HEK293T (cell line): ENCODE data around the gene SUGCT.
"Not testable (repeated sequence)": the region's sequence is repeated elsewhere in the genome, so short reads cannot be mapped to it uniquely, and the experiment has no call there.

Source experiments
- CTCF ChIA-PET: fragments of 350-600 bp; formaldehyde crosslinking; extraction: SDS; loops from one replicate; lab custom pipeline; 2021; ENCODE audit warnings: antibody characterized with exemption, inconsistent platforms; lab: Yijun Ruan, JAX
- POLR2A ChIA-PET: fragments of 350-600 bp; formaldehyde crosslinking; extraction: SDS; loops from one replicate; lab custom pipeline; 2020; ENCODE audit warnings: antibody characterized with exemption, inconsistent platforms; lab: Yijun Ruan, JAX
- DNase-seq: peaks from one replicate; pipeline ENCODE4 v3.0.0; 2012; ENCODE audit warnings: mixed read lengths; ENCODE audit errors: extremely low spot score
- ARNT ChIP-seq: fragments of 450-650 bp; IDR thresholded peaks from 2 replicates; pipeline ENCODE4 v1.6.1; 2017; ENCODE audit warnings: mild to moderate bottlenecking
- BHLHE40 ChIP-seq: fragments of 450-650 bp; IDR thresholded peaks from 2 replicates; pipeline ENCODE4 v1.6.1; 2016; ENCODE audit warnings: mild to moderate bottlenecking, moderate library complexity, borderline replicate concordance
- CTBP1 ChIP-seq: fragments of 450-650 bp; IDR thresholded peaks from 2 replicates; pipeline ENCODE4 v1.6.1; 2016; ENCODE audit warnings: borderline replicate concordance
- ELF4 ChIP-seq: fragments of 450-650 bp; IDR thresholded peaks from 2 replicates; pipeline ENCODE4 v1.6.1; 2017; ENCODE audit warnings: antibody characterized with exemption
- FOXA1 ChIP-seq: fragments of 450-650 bp; IDR thresholded peaks from 2 replicates; pipeline ENCODE4 v1.6.1; 2016; ENCODE audit warnings: mild to moderate bottlenecking
- FOXK2 ChIP-seq: fragments of 450-650 bp; IDR thresholded peaks from 2 replicates; pipeline ENCODE4 v1.6.1; 2016; ENCODE audit warnings: mild to moderate bottlenecking
- FOXM1 ChIP-seq: fragments of 450-650 bp; IDR thresholded peaks from 2 replicates; pipeline ENCODE4 v1.6.1; 2017; ENCODE audit warnings: mild to moderate bottlenecking, borderline replicate concordance
- HDGF ChIP-seq: fragments of 450-650 bp; IDR thresholded peaks from 2 replicates; pipeline ENCODE4 v1.6.1; 2017; ENCODE audit warnings: antibody characterized with exemption, borderline replicate concordance
- L3MBTL2 ChIP-seq: fragments of 450-650 bp; conservative IDR thresholded peaks from 2 replicates; pipeline ENCODE4 v1.6.1; 2016; ENCODE audit warnings: mild to moderate bottlenecking
- LEF1 ChIP-seq: fragments of 450-650 bp; IDR thresholded peaks from 2 replicates; pipeline ENCODE4 v1.6.1; 2017; ENCODE audit warnings: mild to moderate bottlenecking, borderline replicate concordance
- NFRKB ChIP-seq: fragments of 450-650 bp; IDR thresholded peaks from 2 replicates; pipeline ENCODE4 v1.6.1; 2016; ENCODE audit warnings: mild to moderate bottlenecking, moderate library complexity
- SP1 ChIP-seq: fragments of 450-650 bp; IDR thresholded peaks from 2 replicates; pipeline ENCODE4 v1.6.1; 2017
- SUZ12 ChIP-seq: fragments of 450-650 bp; IDR thresholded peaks from 2 replicates; pipeline ENCODE4 v1.6.1; 2016; ENCODE audit warnings: mild to moderate bottlenecking
- TARDBP ChIP-seq: fragments of 450-650 bp; IDR thresholded peaks from 2 replicates; pipeline ENCODE4 v1.6.1; 2016
- ZNF384 ChIP-seq: fragments of 450-650 bp; IDR thresholded peaks from 2 replicates; pipeline ENCODE4 v1.6.1; 2016
- TF ChIP-seq, protein P1 (sequence below): fragments of 450-650 bp; IDR thresholded peaks from 2 replicates; pipeline ENCODE4 v1.6.1; 2016

SUGCT gene

DNA sequence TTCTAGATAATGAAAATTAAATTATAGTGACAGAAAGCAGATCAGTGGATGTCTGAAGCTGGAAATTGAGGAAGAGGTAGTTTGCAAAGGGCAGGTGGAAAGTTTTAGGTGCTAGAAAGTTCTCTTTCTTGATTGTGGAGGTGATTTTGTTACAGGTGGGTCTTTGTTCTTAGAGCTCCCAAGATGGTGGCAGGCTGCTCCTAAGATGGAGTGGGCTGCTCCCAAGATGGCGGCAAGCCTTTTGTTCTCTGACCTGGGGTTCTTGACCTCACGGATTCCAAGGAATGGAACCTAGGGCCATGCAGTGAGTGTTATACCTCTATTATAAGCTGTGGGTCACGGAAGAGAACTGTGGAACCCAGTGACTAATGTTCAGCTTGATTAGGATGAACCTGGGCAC is 32.5 kb downstream of the SUGCT start:
- POLR2A ChIA-PET, result no interaction called here
- TF ChIP-seq ARNT (no peak), NFRKB (no peak), ELF4 (no peak), ZNF384 (no peak), LEF1 (no peak), FOXA1 (no peak), CTBP1 (no peak), FOXK2 (no peak), FOXM1 (no peak), SUZ12 (no peak), BHLHE40 (no peak), HDGF (no peak), TARDBP (no peak)
- CTCF ChIA-PET, result no interaction called here
- DNase-seq, result no peak

DNA sequence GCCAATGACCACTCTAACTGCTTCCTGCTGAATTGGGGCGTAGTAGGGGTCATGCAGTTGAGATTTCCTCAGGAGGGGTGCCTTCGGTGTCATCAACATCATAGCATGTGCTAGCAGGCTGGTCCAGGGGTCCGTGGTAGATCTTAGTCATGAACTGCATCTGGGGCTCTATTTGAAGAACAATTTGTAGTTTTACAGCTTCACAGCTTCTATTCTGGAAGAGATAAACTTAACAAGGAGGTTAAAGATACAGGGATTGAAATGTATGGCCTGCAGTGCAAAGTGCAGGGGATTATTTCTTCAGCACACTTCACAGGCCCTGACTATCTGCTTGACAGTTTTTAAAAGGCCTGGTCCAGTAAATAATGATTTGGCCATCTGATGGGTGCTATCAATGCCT is 33.5 kb downstream of the SUGCT start:
- POLR2A ChIA-PET, CTCF ChIA-PET, DNase-seq: not testable (repeated sequence)

DNA sequence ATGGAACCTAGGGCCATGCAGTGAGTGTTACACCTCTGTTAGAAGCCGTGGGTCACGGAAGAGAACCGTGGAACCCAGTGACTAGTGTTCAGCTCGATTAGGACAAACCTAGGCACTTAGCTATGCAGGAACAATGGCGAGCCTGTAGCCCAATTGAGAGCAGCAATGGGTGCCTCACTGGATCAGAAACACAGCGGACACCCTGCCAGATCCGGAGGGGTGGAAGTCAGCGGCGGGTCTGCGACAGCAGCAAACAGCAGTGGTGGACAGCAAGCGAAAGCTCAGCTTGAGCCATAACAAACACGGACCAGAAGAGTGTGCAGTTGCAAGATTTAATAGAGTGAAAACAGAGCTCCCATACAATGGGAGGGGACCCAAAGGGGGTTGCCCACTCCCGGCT is 38.3 kb downstream of the SUGCT start:
- CTCF ChIA-PET, result interaction anchor here (0.6 kb wide), 1 partner anchor 62 kb away, joined by 3 read pairs; no protein-coding TSS in a partner anchor
- POLR2A ChIA-PET, DNase-seq: not testable (repeated sequence)

DNA sequence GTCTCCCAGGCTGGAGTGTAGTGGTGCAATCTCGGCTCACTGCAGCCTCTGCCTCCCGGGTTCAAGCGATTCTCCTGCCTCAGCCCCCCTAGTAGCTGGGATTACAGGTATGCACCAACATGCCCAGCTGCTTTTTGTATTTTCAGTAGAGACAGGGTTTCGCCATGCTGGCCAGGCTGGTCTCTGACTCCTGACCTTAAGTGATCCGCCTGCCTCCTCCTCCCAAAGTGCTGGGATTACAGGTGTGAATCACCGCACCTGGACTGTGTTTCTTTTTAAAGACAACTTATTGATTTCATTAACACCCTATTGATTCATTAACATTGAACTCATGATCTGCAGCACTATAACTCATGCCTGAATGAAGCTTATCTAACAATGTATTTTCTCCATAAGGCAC is 40.5 kb downstream of the SUGCT start:
- DNase-seq, CTCF ChIA-PET, POLR2A ChIA-PET: not testable (repeated sequence)

DNA sequence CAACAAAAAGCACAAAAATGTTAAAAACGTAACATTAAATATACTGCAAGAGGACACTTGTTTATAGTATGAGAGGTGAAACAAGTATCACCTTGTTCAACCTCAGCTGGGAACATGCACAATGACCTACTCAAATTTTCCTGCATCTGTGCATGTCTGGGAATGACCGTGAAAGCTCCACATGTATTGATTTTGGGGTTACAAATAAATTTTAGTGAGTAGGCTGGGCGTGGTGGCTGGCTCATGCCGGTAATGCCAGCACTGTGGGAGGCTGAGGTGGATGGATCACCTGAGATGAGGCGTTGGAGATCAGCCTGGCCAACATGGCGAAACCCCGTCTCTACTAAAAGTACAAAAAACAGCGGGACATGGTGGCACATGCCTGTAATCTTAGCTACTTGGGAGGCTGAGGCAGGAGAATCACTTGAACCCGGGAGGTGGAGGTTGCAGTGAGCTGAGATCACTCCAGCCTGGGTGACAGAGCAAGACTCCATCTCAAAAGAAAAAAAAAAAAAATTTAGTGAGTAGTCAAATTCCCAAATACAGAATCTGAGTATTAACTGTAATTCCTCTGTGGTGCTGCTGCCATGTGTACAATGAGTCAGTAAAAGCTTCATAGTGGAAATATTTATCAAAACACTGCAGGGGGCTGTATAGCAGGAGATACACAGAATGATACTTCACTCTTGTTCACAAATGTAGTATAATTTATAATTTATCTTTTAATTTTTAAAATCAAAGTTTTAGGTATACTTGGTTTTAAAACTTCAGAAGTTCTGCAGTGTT is 41.1 kb downstream of the SUGCT start:
- ChIA-PET POLR2A (no interaction called here), CTCF (interaction anchor here (0.7 kb wide), 1 partner anchor 1559 kb away, joined by 3 read pairs; no protein-coding TSS in a partner anchor)
- DNase-seq, result no peak
- TF ChIP-seq SUZ12, result no peak
- TF ChIP-seq LEF1, result no peak
- no peak for TF ChIP-seq ARNT
- TF ChIP-seq ZNF384, result no peak

DNA sequence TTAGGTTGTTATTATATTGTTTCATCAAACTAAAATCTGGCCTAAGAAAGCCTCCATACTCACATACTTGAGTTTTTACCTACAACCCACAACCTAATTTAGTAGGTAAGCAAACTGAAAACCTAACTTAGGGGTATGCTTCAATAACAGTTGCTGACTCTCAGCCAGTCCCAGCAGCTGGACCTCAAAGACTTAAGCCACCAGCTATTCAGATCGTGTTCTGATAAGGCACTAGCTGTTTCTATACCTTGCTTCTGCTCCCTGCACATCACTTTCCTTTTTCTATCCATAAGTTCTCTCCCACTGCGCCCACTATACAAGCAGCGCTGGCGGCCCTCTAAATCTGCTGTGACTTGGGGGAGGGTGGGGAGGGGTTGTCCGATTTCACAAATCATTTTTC is 42.3 kb downstream of the SUGCT start:
- CTCF ChIA-PET, result no interaction called here
- TF ChIP-seq FOXA1 (no peak), ZNF384 (no peak), BHLHE40 (no peak), LEF1 (no peak), SUZ12 (no peak), SP1 (no peak), FOXK2 (no peak), ELF4 (no peak)
- TF ChIP-seq, protein P1, sequence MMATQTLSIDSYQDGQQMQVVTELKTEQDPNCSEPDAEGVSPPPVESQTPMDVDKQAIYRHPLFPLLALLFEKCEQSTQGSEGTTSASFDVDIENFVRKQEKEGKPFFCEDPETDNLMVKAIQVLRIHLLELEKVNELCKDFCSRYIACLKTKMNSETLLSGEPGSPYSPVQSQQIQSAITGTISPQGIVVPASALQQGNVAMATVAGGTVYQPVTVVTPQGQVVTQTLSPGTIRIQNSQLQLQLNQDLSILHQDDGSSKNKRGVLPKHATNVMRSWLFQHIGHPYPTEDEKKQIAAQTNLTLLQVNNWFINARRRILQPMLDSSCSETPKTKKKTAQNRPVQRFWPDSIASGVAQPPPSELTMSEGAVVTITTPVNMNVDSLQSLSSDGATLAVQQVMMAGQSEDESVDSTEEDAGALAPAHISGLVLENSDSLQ, result no peak
- no peak for DNase-seq
- POLR2A ChIA-PET, result no interaction called here

DNA sequence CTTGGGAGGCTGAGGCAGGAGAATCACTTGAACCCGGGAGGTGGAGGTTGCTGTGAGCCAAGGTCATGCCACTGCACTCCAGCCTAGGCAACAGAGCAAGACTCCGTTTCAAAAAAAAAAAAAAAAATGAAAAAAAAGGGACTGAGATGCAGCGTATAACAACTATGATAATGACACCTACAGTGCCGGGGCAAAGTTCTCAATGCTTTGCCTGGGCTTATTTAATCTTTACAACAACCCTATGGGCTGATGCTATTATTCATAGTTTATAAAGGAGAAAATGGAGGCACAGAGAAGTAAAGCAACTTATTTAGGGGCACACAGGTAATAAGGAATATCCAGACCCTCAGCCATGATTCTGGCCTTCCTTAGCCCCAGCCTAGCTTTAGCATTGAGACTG is 47.6 kb downstream of the SUGCT start:
- no peak for DNase-seq
- POLR2A ChIA-PET, result no interaction called here
- no peak for TF ChIP-seq LEF1
- TF ChIP-seq, protein P1, result no peak
- TF ChIP-seq FOXA1, result no peak
- TF ChIP-seq SUZ12, result no peak
- TF ChIP-seq TARDBP, result no peak
- no peak for TF ChIP-seq CTBP1
- no peak for TF ChIP-seq ELF4
- no peak for TF ChIP-seq NFRKB
- no peak for TF ChIP-seq ARNT
- no peak for TF ChIP-seq HDGF
- TF ChIP-seq FOXM1, result no peak
- no peak for TF ChIP-seq ZNF384
- TF ChIP-seq FOXK2, result no peak
- CTCF ChIA-PET, result no interaction called here

DNA sequence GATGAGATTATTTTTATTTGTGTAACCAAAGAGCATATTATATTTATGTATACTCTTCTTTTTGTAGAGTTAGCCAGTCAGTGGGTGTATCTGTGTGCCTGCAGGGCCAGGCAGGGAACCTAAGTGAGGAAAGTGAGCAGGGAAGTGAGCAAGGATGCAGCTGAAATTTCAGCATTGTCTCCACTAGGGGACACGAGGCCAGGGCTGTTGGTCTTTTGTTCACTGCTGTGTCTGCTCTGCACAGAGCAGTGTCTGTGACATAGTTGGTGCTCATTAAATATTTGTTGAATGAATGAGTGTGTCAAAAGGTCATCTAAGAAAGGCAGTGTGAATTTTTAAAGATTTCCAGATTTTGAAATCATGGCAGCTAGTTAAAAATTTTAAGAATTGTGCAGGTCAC is 51.8 kb downstream of the SUGCT start:
- TF ChIP-seq SUZ12, result no peak
- no peak for TF ChIP-seq FOXM1
- no peak for TF ChIP-seq FOXK2
- TF ChIP-seq FOXA1, result no peak
- TF ChIP-seq TARDBP, result no peak
- TF ChIP-seq ZNF384, result no peak
- no peak for TF ChIP-seq ELF4
- TF ChIP-seq NFRKB, result no peak
- TF ChIP-seq LEF1, result no peak
- TF ChIP-seq HDGF, result no peak
- TF ChIP-seq ARNT, result no peak
- TF ChIP-seq, protein P1, result no peak
- TF ChIP-seq CTBP1, result no peak
- no peak for TF ChIP-seq L3MBTL2
- no peak for TF ChIP-seq BHLHE40
- no peak for TF ChIP-seq SP1
- DNase-seq, result no peak
- ChIA-PET CTCF (no interaction called here), POLR2A (no interaction called here)
